ENCODE results near the gene CPN1. TPM values are rescaled to one million over a fixed set of nuclear protein-coding genes. Genes with fewer than 3 reads are reported as not detected.

Gene CPN1
- total RNA-seq, 1 donor from 2014 or later, result not detected

DNA sequence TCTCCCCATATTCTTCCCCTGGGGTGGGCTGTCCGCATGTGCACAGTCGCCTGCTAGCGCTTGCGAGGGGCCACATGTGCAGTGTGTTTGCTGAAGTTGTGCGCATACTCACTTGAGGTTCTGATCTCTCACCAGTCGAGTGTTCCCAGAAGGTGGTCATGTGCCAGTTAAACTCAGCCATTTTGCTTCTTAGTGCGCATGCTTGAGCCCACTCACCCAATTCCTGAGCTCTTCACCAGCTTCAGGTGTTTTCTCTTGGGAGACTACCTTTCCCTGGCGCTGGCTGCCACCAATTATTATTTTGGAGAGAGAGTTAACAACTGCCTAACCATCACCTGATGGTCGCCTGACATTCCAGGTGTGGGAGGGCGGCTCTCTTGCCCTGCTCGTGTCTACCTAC is 25.2 kb upstream of the CPN1 start:
- no peak for DNase-seq (ENCODE audit: low read depth)
- Histone ChIP-seq H3K36me3 (ENCODE audit: control insufficient read depth, insufficient read depth, low read length) (no peaks in the 10 kb centered on the region), H3K4me3 (ENCODE audit: low read depth, low read length) (no peak overlapping the region), H3K27me3 (ENCODE audit: control insufficient read depth, insufficient read depth, low read length) (no peaks in the 10 kb centered on the region)
- TF ChIP-seq CTCF (IDR thresholded peaks at IDR 0.05; ENCODE audit: insufficient read depth, low read length, poor library complexity, severe bottlenecking), result no peak

- H3K27me3 ChIP-seq (ENCODE audit: control insufficient read depth, insufficient read depth, low read length), result peaks cover 2% of the 10 kb centered on the region
- no peak for TF ChIP-seq CTCF (IDR thresholded peaks at IDR 0.05; ENCODE audit: insufficient read depth, low read length, poor library complexity, severe bottlenecking)
- DNase-seq (ENCODE audit: low read depth), result no peak
Measured at GRCh38 chr10:100104300-100104699, 22.6 kb upstream of the CPN1 start.

DNA sequence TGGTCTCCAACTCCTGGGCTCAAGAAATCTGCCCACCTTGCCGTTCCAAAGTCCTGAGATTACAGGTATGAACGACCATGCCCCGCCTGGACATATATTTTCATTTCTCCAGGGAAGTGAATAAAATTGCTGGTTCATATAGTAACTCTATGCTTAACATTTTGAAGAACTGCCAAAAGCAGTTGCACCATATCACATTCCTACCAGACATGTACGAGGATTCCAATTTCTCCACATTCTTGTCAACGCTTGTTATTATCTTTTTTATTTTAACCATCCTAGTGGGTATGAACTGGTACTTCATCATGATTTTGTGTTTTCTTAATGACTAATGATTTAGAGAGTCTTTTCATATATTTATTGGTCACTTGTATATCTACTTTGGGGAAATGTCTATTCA is 21.9 kb upstream of the CPN1 start:
- Histone ChIP-seq H3K4me3 (ENCODE audit: low read depth, low read length) (no peak overlapping the region), H3K36me3 (ENCODE audit: control insufficient read depth, insufficient read depth, low read length) (no peaks in the 10 kb centered on the region), H3K27me3 (ENCODE audit: control insufficient read depth, insufficient read depth, low read length) (peaks cover 2% of the 10 kb centered on the region)
- TF ChIP-seq CTCF (IDR thresholded peaks at IDR 0.05; ENCODE audit: insufficient read depth, low read length, poor library complexity, severe bottlenecking), result no peak
- DNase-seq (ENCODE audit: low read depth), result no peak

More at GRCh38 chr10:100104300-100104699, 22.6 kb upstream of the CPN1 start:
- H3K36me3 ChIP-seq (ENCODE audit: control insufficient read depth, insufficient read depth, low read length), result no peaks in the 10 kb centered on the region
- H3K4me3 ChIP-seq (ENCODE audit: low read depth, low read length), result no peak overlapping the region

DNA sequence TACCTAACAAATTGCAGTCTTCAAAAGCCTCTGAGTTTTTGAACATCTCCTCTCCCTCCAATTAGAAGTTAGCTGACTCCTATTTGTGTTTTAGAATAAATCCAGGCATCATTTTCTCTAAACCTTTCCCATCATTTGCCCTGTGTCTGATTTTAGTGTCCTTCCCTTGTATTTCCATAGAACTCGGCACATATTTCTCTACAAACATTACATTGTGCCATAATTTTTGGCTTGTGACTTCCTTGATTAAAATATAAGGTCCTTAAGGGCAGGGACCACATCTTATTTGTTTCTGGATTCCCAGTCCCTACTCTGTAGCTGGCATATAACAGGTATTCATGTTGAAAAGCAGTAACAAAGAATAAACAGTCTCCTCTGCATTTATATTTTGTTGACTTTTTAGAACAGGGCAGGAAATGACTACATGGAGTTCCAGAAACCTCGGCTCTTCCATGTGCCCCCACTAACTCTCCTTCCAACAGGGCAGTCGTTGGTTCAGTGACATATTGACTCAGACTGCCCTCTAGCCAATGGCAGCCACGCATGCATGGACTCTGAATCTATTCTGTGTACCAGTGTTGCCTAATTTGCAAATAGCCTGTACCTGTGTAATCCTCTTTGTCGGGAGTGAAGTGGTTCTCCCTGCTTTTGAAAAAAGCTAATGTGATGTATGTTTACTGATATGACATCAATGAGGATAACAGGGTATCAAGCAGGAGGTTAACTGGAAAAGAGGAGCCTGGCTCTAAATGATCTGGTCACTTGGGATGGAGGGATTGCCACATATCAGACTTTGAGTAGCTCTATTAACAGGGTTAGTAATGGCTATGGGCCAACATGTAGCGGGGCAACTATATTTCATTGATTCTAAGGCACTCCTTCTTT is 19.8 kb upstream of the CPN1 start:
- no peaks in the 10 kb centered on the region for H3K36me3 ChIP-seq (ENCODE audit: control insufficient read depth, insufficient read depth, low read length)
- no peak overlapping the region for H3K4me3 ChIP-seq (ENCODE audit: low read depth, low read length)
- no peak for TF ChIP-seq CTCF (IDR thresholded peaks at IDR 0.05; ENCODE audit: insufficient read depth, low read length, poor library complexity, severe bottlenecking)
- no peak for DNase-seq (ENCODE audit: low read depth)
- peaks cover 2% of the 10 kb centered on the region for H3K27me3 ChIP-seq (ENCODE audit: control insufficient read depth, insufficient read depth, low read length)

- no peak for DNase-seq (ENCODE audit: low read depth)
- peak; percentile 32 for TF ChIP-seq CTCF (IDR thresholded peaks at IDR 0.05; ENCODE audit: insufficient read depth, low read length, poor library complexity, severe bottlenecking)
- Histone ChIP-seq H3K27me3 (ENCODE audit: control insufficient read depth, insufficient read depth, low read length) (peaks cover 2% of the 10 kb centered on the region), H3K4me3 (ENCODE audit: low read depth, low read length) (no peak overlapping the region), H3K36me3 (ENCODE audit: control insufficient read depth, insufficient read depth, low read length) (no peaks in the 10 kb centered on the region)
Measured at GRCh38 chr10:100100651-100101184, 19.0 kb upstream of the CPN1 start.
